WTC11 (cell line): ENCODE results near the gene TBR1. TPM values are rescaled to one million over a fixed set of nuclear protein-coding genes. Genes with fewer than 3 reads are reported as not detected.
A peak's percentile ranks its signal among the peaks of the same experiment; 100 is the strongest.

Experiments used
- ATAC-seq: fragments of 200-7000 bp; cut with Tn5 transposase; 2 replicates; pipeline ENCODE4 v1.10.0; 2021; ENCODE audit warnings: mild to moderate bottlenecking, moderate library complexity
- CTCF ChIA-PET: fragments of 300-600 bp; sonication (Branson Sonifier 250); formaldehyde crosslinking; loops from one replicate; lab custom pipeline; 2021; ENCODE audit warnings: antibody characterized with exemption; lab: Charles Lee
- POLR2A ChIA-PET: fragments of 350-600 bp; sonication (Branson Sonifier 250); formaldehyde crosslinking; loops from one replicate; lab custom pipeline; 2021; ENCODE audit warnings: antibody characterized with exemption; lab: Charles Lee
- DNase-seq: peaks from one replicate; pipeline ENCODE4 v3.0.0; 2021; ENCODE audit warnings: low spot score
- H3K27ac Mint-ChIP-seq: 2 replicates; pipeline ENCODE4 v1.8.0; 2021; ENCODE audit warnings: mixed read lengths
- H3K27me3 Mint-ChIP-seq: 2 replicates; pipeline ENCODE4 v1.8.0; 2021; ENCODE audit warnings: low read depth, mild to moderate bottlenecking, moderate library complexity, mixed read lengths
- H3K36me3 Mint-ChIP-seq: 2 replicates; pipeline ENCODE4 v1.8.0; 2021; ENCODE audit warnings: mixed read lengths
- H3K4me1 Mint-ChIP-seq: 2 replicates; pipeline ENCODE4 v1.8.0; 2022; ENCODE audit warnings: mixed read lengths
- H3K4me3 Mint-ChIP-seq: 2 replicates; pipeline ENCODE4 v1.8.0; 2021; ENCODE audit warnings: mild to moderate bottlenecking, moderate library complexity, mixed read lengths
- H3K9me3 Mint-ChIP-seq: 2 replicates; pipeline ENCODE4 v1.8.0; 2021; ENCODE audit warnings: mixed read lengths
- FOXJ3 ChIP-seq: sonication (generic); formaldehyde crosslinking; IDR thresholded peaks from 2 replicates; pipeline ENCODE4 v1.9.0; 2021; ENCODE audit warnings: missing genetic modification reagents, mild to moderate bottlenecking, borderline replicate concordance
- HMGA2 ChIP-seq: fragments of 250-450 bp; sonication (Bioruptor Pico); IDR thresholded peaks from 2 replicates; pipeline ENCODE4 v1.4.0; 2021; ENCODE audit warnings: mild to moderate bottlenecking, moderate library complexity
- RORB ChIP-seq: fragments of 250-450 bp; sonication (Bioruptor Pico); IDR thresholded peaks from 2 replicates; pipeline ENCODE4 v1.9.0; 2021; ENCODE audit warnings: mild to moderate bottlenecking
- total RNA-seq: library from RNA; stranded (reverse); gene quantifications from 3 replicates; pipeline ENCODE4 v1.2.3, GENCODE V29; 2021
- TF ChIP-seq, protein P1 (sequence below): sonication (generic); formaldehyde crosslinking; IDR thresholded peaks from 2 replicates; pipeline ENCODE4 v1.8.1; 2022; ENCODE audit warnings: low read depth, missing genetic modification reagents, borderline replicate concordance
- TF ChIP-seq, protein P2 (sequence below): sonication (generic); formaldehyde crosslinking; IDR thresholded peaks from 2 replicates; pipeline ENCODE4 v1.8.1; 2022; ENCODE audit warnings: missing genetic modification reagents, borderline replicate concordance
- TF ChIP-seq, protein P3 (sequence below): sonication (generic); formaldehyde crosslinking; conservative IDR thresholded peaks from 2 replicates; pipeline ENCODE4 v1.8.1; 2023; ENCODE audit warnings: mild to moderate bottlenecking, low read depth, missing genetic modification reagents, moderate library complexity
- TF ChIP-seq, protein P4 (sequence below): fragments of 250-450 bp; sonication (Bioruptor Pico); IDR thresholded peaks from 2 replicates; pipeline ENCODE4 v2.1.2; 2022; ENCODE audit warnings: mild to moderate bottlenecking, moderate library complexity
- TF ChIP-seq, protein P5 (sequence below): fragments of 250-450 bp; sonication (Bioruptor Pico); IDR thresholded peaks from 2 replicates; pipeline ENCODE4 v1.9.0; 2021; ENCODE audit warnings: mild to moderate bottlenecking

Gene TBR1
- total RNA-seq, 1 experiment from 2014 or later: not detected

DNA sequence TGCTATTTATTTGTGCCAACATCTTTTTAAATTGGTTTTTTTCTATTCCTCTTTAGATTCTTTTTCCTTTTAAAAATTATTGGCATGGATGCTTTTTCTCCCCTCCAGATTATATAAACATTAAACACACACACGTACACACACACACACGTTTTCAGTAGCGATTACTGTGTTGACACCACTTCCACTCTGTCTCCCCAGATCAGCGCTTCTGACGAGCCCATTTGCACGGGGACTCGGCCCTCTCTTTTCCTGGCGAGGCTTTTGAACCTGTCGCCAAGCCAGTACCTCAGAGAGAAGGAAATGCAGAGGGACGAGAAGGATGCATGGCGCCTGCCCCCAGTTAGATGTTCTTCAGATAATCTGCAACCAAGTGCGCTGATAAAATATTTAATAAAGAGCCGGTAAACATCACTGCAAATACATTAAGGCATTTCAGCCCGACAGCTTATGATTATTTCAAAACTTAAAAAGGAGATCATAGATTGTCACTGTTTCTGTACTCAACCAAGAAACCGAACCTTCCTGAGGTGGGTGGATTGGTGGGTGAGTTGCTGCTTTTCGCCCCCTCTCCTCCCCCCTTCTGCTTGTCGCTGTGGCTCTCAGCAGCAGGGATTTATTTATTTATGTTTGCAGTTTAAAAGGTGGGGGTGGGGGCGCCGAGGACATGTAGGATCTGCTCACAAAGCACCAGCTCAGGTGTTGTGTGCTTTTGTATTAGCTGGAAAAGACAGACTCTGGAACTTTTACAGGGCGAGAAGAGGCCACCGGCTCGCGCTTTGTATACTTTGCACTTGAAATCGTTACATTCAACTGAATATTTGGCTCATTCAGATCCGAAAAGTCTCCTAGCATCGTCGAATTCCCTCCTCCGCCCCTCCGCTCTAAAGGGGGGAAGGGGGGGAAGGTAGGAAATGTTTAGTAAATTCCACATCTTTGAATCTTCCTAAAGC lies 787 bp upstream of the TBR1 start:
- no peak for TF ChIP-seq RORB (CRISPR knock-in tag)
- TF ChIP-seq, protein P1, sequence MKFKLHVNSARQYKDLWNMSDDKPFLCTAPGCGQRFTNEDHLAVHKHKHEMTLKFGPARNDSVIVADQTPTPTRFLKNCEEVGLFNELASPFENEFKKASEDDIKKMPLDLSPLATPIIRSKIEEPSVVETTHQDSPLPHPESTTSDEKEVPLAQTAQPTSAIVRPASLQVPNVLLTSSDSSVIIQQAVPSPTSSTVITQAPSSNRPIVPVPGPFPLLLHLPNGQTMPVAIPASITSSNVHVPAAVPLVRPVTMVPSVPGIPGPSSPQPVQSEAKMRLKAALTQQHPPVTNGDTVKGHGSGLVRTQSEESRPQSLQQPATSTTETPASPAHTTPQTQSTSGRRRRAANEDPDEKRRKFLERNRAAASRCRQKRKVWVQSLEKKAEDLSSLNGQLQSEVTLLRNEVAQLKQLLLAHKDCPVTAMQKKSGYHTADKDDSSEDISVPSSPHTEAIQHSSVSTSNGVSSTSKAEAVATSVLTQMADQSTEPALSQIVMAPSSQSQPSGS: no peak
- POLR2A ChIA-PET: interaction anchor here (1.2 kb wide), 1 partner anchor 107 kb away, joined by 5 read pairs; the partner anchor contains the start of gene PSMD14
- CTCF ChIA-PET: interaction anchor here (0.9 to 1.3 kb wide), 4 partner anchors 108 to 351 kb away, joined by 3 to 5 read pairs (median 3); no protein-coding TSS in a partner anchor
- ATAC-seq (0 out of 2 replicates have a peak, but pooled peaks have one; percentile 1), DNase-seq (peak; percentile 31)
- Mint-ChIP-seq H3K36me3 (peaks cover 7% of the 10 kb centered on the region), H3K4me3 (peak overlapping the region; percentile 77), H3K27me3 (peaks cover 89% of the 10 kb centered on the region), H3K4me1 (peaks cover 68% of the 10 kb centered on the region), H3K27ac (no peak overlapping the region), H3K9me3 (no peaks in the 10 kb centered on the region)

DNA sequence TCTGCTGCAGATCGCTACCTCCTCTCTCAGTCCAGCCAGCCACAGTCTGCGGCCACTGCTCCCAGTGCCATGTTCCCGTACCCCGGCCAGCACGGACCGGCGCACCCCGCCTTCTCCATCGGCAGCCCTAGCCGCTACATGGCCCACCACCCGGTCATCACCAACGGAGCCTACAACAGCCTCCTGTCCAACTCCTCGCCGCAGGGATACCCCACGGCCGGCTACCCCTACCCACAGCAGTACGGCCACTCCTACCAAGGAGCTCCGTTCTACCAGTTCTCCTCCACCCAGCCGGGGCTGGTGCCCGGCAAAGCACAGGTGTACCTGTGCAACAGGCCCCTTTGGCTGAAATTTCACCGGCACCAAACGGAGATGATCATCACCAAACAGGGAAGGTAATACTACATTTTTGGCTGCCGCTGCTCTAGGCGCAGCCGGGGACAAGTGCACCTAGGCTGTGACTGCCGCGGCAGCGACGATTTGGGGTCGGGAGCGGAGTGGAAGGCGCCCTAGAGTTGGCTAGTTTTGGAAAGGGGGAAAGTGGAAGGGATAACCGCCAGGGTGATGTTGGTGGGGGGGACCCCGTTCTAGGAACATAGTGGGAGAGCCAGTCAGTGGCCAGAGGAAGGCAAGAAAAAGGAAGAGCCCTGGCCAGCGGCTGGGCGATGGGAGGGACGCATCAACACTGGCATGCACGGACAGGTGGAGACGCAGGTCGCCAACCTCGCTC lies 776 bp downstream of the TBR1 start:
- no peaks in the 10 kb centered on the region; the same call in 1 of the 2 replicates for H3K36me3 Mint-ChIP-seq
- no peaks in the 10 kb centered on the region for H3K9me3 Mint-ChIP-seq
- CTCF ChIA-PET: interaction anchor here (1.0 to 1.2 kb wide), 2 partner anchors 110 to 160 kb away, joined by 3 to 4 read pairs; no protein-coding TSS in a partner anchor
- DNase-seq (peak; percentile 47), ATAC-seq (peak; percentile 2; the same call in 1 of the 2 replicates)
- H3K4me1 Mint-ChIP-seq: peaks cover 71% of the 10 kb centered on the region
- no peak overlapping the region for H3K27ac Mint-ChIP-seq
- H3K27me3 Mint-ChIP-seq: peaks cover 98% of the 10 kb centered on the region
- H3K4me3 Mint-ChIP-seq: peak overlapping the region; percentile 77
- POLR2A ChIA-PET: interaction anchor here (0.7 kb wide), 1 partner anchor 109 kb away, joined by 3 read pairs; the partner anchor contains the start of gene PSMD14
- TF ChIP-seq HMGA2 (CRISPR knock-in tag) (no peak), FOXJ3 (CRISPR knock-in tag) (no peak), RORB (CRISPR knock-in tag) (no peak)
- TF ChIP-seq, protein P2, sequence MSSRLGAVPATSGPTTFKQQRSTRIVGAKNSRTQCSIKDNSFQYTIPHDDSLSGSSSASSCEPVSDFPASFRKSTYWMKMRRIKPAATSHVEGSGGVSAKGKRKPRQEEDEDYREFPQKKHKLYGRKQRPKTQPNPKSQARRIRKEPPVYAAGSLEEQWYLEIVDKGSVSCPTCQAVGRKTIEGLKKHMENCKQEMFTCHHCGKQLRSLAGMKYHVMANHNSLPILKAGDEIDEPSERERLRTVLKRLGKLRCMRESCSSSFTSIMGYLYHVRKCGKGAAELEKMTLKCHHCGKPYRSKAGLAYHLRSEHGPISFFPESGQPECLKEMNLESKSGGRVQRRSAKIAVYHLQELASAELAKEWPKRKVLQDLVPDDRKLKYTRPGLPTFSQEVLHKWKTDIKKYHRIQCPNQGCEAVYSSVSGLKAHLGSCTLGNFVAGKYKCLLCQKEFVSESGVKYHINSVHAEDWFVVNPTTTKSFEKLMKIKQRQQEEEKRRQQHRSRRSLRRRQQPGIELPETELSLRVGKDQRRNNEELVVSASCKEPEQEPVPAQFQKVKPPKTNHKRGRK: no peak
- TF ChIP-seq, protein P3, sequence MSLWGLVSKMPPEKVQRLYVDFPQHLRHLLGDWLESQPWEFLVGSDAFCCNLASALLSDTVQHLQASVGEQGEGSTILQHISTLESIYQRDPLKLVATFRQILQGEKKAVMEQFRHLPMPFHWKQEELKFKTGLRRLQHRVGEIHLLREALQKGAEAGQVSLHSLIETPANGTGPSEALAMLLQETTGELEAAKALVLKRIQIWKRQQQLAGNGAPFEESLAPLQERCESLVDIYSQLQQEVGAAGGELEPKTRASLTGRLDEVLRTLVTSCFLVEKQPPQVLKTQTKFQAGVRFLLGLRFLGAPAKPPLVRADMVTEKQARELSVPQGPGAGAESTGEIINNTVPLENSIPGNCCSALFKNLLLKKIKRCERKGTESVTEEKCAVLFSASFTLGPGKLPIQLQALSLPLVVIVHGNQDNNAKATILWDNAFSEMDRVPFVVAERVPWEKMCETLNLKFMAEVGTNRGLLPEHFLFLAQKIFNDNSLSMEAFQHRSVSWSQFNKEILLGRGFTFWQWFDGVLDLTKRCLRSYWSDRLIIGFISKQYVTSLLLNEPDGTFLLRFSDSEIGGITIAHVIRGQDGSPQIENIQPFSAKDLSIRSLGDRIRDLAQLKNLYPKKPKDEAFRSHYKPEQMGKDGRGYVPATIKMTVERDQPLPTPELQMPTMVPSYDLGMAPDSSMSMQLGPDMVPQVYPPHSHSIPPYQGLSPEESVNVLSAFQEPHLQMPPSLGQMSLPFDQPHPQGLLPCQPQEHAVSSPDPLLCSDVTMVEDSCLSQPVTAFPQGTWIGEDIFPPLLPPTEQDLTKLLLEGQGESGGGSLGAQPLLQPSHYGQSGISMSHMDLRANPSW (CRISPR knock-in tag): no peak
- TF ChIP-seq, protein P4, sequence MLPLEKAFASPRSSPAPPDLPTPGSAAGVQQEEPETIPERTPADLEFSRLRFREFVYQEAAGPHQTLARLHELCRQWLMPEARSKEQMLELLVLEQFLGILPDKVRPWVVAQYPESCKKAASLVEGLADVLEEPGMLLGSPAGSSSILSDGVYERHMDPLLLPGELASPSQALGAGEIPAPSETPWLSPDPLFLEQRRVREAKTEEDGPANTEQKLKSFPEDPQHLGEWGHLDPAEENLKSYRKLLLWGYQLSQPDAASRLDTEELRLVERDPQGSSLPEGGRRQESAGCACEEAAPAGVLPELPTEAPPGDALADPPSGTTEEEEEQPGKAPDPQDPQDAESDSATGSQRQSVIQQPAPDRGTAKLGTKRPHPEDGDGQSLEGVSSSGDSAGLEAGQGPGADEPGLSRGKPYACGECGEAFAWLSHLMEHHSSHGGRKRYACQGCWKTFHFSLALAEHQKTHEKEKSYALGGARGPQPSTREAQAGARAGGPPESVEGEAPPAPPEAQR (CRISPR knock-in tag): no peak
- TF ChIP-seq, protein P5, sequence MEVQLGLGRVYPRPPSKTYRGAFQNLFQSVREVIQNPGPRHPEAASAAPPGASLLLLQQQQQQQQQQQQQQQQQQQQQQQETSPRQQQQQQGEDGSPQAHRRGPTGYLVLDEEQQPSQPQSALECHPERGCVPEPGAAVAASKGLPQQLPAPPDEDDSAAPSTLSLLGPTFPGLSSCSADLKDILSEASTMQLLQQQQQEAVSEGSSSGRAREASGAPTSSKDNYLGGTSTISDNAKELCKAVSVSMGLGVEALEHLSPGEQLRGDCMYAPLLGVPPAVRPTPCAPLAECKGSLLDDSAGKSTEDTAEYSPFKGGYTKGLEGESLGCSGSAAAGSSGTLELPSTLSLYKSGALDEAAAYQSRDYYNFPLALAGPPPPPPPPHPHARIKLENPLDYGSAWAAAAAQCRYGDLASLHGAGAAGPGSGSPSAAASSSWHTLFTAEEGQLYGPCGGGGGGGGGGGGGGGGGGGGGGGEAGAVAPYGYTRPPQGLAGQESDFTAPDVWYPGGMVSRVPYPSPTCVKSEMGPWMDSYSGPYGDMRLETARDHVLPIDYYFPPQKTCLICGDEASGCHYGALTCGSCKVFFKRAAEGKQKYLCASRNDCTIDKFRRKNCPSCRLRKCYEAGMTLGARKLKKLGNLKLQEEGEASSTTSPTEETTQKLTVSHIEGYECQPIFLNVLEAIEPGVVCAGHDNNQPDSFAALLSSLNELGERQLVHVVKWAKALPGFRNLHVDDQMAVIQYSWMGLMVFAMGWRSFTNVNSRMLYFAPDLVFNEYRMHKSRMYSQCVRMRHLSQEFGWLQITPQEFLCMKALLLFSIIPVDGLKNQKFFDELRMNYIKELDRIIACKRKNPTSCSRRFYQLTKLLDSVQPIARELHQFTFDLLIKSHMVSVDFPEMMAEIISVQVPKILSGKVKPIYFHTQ (CRISPR knock-in tag): no peak
